ENCODE data around the gene UCN2. TPM values are rescaled to one million over a fixed set of nuclear protein-coding genes. Genes with fewer than 3 reads are reported as not detected.
A peak's percentile ranks its signal among the peaks of the same experiment; 100 is the strongest.

Gene UCN2
- total RNA-seq, 1 donor from 2014 or later = not detected

DNA sequence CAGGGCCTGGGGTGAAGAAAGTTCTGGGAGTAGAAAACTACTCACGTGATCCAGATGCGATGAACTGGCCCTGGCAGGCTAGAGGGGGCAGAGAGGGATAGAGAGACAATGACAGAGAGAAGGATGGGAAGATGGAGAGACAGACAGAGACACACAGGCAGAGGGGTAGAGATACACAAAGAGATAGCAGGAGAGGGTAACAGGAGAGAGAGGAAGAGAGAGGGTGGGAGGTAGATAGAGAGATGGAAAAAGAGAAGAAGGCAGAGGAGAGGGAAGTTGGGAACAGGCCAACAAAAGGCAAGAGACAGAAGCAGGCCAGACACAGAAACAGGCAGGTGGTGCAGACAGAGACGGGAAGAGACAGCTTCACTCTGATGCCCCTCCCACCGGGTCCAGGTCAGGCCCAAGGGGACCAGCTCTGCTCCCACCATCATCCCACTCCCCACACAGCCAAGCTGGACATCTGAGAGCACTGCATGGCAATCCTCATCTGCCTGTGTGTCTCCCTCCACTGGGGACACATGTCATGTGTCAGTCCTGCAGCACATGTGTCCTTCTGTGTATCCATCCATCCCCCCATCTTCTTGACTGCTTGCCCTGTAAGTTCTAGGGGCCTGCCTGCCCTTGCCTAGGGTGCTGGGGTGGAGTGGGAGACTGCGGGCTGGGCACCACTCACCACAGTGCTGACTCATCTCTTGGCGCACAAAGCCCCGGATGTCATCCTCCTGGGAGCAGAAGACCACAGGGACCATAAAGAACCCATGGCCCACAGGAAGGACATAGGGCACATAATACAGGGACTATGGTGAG lies 2.2 kb upstream of the UCN2 start:
- Histone ChIP-seq H3K4me1 (peaks cover 3% of the 10 kb centered on the region), H3K27me3 (no peaks in the 10 kb centered on the region), H3K27ac (no peak overlapping the region), H3K4me3 (no peak overlapping the region), H3K36me3 (no peaks in the 10 kb centered on the region), H3K9me3 (no peaks in the 10 kb centered on the region)
- intact Hi-C loops (cut with DNase I) = no loop called here
- ATAC-seq (peak; percentile 25), DNase-seq (no peak)
- TF ChIP-seq, protein P1, sequence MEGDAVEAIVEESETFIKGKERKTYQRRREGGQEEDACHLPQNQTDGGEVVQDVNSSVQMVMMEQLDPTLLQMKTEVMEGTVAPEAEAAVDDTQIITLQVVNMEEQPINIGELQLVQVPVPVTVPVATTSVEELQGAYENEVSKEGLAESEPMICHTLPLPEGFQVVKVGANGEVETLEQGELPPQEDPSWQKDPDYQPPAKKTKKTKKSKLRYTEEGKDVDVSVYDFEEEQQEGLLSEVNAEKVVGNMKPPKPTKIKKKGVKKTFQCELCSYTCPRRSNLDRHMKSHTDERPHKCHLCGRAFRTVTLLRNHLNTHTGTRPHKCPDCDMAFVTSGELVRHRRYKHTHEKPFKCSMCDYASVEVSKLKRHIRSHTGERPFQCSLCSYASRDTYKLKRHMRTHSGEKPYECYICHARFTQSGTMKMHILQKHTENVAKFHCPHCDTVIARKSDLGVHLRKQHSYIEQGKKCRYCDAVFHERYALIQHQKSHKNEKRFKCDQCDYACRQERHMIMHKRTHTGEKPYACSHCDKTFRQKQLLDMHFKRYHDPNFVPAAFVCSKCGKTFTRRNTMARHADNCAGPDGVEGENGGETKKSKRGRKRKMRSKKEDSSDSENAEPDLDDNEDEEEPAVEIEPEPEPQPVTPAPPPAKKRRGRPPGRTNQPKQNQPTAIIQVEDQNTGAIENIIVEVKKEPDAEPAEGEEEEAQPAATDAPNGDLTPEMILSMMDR (IDR thresholded peaks at IDR 0.05) = no peak

DNA sequence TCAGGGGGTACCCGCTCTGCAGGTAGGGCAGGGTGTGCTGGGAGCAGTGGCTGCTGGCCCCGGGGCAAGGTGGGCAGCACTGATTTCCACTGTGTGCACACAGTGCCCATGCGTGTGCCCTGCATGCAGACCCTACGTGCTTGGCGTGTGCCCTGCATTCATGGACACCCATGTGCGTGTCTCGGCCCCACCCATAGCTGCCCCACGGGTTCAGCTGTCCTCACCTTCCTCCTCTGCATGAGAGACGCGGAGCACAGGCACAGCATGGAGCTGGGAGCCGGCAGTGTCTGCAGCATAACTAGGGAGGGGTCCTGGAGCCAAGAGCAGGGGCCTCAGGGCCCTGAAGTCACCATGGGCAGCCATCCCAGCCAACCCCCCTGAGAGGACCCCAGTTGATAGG lies 1.6 kb upstream of the UCN2 start:
- intact Hi-C loops (cut with DNase I) = no loop called here
- TF ChIP-seq, protein P1 (IDR thresholded peaks at IDR 0.05) = no peak
- no peaks in the 10 kb centered on the region for H3K27me3 ChIP-seq
- H3K9me3 ChIP-seq = no peaks in the 10 kb centered on the region
- no peak for ATAC-seq
- DNase-seq = no peak
- H3K4me1 ChIP-seq = peaks cover 8% of the 10 kb centered on the region
- no peaks in the 10 kb centered on the region for H3K36me3 ChIP-seq
- H3K27ac ChIP-seq = no peak overlapping the region
- no peak overlapping the region for H3K4me3 ChIP-seq

DNA sequence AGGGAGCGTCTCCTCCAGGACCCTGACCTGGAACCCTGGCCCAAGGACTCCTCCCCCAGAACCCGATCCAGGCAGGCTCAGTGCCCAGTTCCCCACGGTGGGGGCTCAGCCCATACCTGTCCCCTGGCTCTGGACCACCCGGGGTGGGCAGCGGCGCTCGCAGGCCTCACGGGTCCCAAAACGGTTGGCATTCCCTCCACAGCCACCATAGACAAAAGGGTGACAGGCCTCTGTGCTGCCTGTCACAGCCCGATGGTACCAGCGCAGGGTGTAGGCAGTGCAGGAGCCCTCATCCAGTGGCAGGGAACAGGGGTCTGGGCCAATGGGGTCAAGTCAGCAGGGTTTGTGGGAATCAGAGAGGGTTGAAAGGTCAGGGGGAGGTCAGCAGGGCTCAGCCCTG lies 1.1 kb upstream of the UCN2 start:
- no peak overlapping the region for H3K27ac ChIP-seq
- ATAC-seq = no peak
- H3K36me3 ChIP-seq = no peaks in the 10 kb centered on the region
- DNase-seq = no peak
- TF ChIP-seq, protein P1 (IDR thresholded peaks at IDR 0.05) = no peak
- no peaks in the 10 kb centered on the region for H3K27me3 ChIP-seq
- intact Hi-C loops (cut with DNase I) = no loop called here
- H3K9me3 ChIP-seq = no peaks in the 10 kb centered on the region
- H3K4me1 ChIP-seq = peaks cover 11% of the 10 kb centered on the region
- no peak overlapping the region for H3K4me3 ChIP-seq

DNA sequence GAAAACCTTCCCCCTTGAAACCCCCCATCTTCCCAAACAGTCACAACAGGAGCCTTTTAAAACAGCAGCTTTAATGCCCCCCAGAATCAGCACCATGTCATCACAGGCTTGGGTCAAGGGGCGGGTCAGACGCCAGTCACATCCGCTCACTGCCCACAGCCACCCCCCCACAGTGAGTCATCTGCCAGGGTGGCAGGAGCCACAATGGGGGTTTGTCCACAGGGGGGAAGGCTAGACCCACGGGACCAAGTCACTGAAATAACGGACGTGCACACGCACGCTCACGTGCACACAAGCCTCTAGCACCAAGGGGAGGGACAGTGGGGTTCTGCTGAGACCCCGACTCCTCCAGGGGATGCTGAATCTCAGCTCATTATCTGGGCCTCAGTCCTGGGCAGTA lies 441 bp upstream of the UCN2 start:
- TF ChIP-seq, protein P1 (IDR thresholded peaks at IDR 0.05) = no peak
- no peak overlapping the region for H3K27ac ChIP-seq
- H3K4me3 ChIP-seq = no peak overlapping the region
- no peaks in the 10 kb centered on the region for H3K9me3 ChIP-seq
- ATAC-seq (peak; percentile 72), DNase-seq (peak; percentile 87)
- peaks cover 15% of the 10 kb centered on the region for H3K4me1 ChIP-seq
- no peaks in the 10 kb centered on the region for H3K36me3 ChIP-seq
- no peaks in the 10 kb centered on the region for H3K27me3 ChIP-seq
- intact Hi-C loops (cut with DNase I) = no loop called here

DNA sequence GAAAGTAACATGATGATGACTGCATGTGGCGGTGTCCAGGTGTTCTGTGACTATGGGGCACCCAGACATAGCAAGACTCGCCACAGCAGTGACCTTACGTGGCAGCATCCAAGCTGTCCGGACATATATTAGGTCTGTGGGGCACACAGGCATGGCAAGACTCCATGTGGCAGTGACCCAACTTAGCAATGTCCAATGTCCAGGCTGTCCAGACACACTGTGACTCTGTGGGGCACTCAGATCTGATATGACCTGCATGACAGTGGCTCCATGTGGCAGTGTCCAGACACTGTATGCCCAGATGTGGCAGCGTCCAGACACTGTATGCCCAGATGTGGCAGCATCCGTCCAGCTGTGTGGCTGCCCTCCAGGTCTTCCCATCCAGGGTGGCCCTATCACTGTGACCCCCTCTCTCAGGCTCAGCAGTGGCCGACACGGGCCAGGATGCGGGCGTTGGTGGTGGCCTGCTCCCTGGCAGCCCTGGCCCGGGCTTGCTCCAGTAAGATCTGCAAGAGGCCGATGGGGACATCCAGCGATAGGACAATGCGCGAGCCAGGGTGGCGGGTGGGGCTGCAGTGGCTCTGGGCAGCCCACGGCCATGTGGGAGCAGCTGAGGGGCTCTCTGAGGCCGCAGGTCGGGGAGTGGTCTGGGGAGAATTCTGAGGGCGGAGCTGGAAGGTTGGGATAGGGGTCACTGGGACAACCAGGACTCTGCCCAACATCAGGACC lies 1.1 kb downstream of the UCN2 start:
- TF ChIP-seq, protein P1 (IDR thresholded peaks at IDR 0.05) = no peak

More for the DNA sequence above, 1.1 kb downstream of the UCN2 start:
- Histone ChIP-seq H3K9me3 (no peaks in the 10 kb centered on the region), H3K36me3 (no peaks in the 10 kb centered on the region), H3K27me3 (no peaks in the 10 kb centered on the region), H3K4me3 (no peak overlapping the region), H3K4me1 (peaks cover 21% of the 10 kb centered on the region), H3K27ac (no peak overlapping the region)
- DNase-seq (no peak), ATAC-seq (no peak)
- intact Hi-C loops (cut with DNase I) = no loop called here

All from upper lobe of right lung (tissue), 1 donor.